Activated CD4-positive, CD25-positive, alpha-beta regulatory T cell (primary cell): ENCODE results near the gene CHRNA1.

Experiments
- DNase-seq, 4 experiments: peaks; one replicate each; lab custom pipeline; 2025; lab: John Stamatoyannopoulos, UW

CHRNA1 gene

GRCh38 chr2:174781996-174782395 lies 17.7 kb upstream of the CHRNA1 start:
- no peak for DNase-seq

- no peak for DNase-seq
Observed at GRCh38 chr2:174781298-174781697, 17.0 kb upstream of the CHRNA1 start.

DNA sequence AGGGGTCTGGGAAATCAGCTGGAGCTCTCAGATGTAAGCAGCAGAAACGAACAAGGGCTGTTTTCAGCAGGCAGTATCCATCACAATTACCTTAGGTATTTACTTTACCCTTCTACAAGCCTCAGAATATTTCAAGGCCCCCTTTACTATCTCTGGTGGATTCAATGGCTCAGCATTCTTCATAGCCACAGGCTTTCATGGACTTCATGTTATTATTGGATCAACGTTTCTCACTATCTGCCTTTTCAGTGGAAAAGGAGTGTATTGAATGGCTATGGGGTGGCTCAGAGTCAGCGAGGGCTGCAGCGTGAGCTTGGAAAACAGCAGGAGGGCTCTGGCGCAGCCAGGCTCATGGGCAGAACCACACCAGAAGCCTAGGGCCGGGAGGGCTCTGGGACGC lies 16.6 kb upstream of the CHRNA1 start:
- DNase-seq: no peak

- DNase-seq: no peak
Observed at GRCh38 chr2:174780191-174780840, 16.0 kb upstream of the CHRNA1 start.

GRCh38 chr2:174779361-174779928 lies 15.2 kb upstream of the CHRNA1 start:
- DNase-seq: no peak

DNA sequence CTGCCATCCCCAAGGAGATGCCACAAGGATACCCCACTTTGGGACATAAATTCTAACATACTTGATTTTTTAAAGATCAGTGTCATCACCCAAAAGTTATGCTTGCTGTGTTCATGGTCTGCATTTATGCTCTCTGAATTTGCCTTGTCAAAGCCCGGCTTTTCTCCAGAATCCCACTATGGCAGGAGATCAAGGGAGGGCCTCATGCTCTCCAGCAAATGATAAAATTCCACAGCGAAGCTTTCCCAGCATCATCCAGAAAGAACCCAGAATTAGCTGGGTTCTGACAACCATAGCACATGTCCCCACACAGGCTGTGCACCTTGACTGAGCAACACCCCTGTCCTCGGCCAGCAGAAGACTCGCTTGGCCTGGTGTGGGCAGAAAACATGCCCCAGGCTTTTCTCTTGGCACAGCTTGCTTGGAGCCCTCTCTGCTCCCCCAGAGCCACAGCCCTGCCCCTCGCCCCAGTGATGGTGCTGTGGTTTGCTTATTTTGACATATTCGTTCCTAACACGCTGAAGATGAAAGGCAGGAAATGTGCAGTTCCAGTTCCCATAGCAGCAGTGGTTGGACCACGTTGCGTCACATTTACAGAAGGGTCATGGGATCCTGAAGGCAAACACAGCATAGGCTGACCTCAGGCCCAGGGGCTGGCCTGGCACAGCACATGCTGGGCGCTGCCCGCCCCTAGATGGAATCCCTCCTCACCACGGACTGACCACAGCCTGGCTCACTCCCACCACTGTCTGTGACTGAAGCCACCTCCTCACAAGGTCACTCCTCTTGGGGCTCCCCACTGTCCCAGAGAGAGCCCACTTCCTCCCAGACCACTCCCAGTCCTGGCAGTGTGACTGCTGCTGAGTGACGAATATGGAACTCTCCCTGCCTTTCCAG lies 14.1 kb upstream of the CHRNA1 start:
- DNase-seq: peak in 3 of 4 experiments; percentile 5 to 25 (median 22)

DNA sequence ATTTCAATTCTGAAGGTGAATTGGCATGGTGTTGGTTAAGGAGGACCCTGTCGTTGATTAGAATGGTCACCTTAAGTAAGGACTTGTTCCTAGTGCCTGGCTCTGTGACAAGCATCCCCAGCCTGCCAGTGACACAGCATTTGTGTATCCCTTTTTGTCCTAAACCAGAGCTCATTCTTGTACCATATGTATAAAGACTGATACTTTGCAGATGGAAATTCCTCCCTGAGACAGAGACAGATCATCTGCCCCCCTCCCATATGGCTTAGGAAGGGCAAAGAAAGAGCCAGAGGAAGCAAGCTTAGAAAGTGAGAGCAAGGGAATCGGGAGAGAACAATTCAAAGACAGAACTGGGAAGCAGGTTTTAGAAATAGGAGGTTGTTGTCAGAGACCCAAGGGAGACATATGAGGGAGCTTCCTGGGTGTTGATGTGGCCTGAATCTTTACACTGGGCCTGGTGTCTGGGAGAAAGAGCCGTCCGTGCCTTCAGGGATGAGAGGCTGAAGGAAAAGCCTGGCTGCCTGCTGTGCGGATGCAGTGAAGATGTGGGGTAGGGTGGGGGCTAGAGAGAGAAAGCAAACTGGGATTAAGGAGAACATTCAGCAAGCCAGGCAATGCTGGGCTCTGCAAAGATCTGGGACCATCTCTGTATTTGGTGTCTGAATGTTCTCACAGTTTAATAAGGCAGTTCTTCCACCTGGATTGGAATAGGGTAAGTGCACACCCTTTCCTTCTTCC lies 13.2 kb upstream of the CHRNA1 start:
- no peak for DNase-seq

GRCh38 chr2:174776675-174777074 lies 12.4 kb upstream of the CHRNA1 start:
- DNase-seq: no peak

DNA sequence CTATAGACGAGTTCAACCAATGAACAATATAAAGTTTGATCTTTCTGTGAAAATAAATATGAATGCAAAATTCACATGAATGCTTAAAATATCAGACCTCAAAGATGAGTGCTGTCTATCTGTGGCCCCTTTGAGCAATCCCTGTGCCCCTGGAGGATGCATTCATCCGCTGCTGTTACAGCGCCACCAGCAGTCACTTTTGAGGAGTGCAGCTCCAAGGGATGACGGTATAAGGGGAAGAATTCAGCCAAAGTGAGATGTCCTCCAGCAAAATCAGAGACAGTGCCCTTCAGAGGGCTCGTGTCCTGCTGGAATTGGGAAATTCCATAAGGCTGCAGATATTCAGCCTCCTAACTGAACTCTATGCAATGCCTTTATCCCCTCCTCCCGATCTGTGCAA lies 12.0 kb upstream of the CHRNA1 start:
- DNase-seq: no peak

GRCh38 chr2:174775571-174775980 lies 11.3 kb upstream of the CHRNA1 start:
- DNase-seq: no peak

- no peak for DNase-seq
Observed at GRCh38 chr2:174774886-174775285, 10.6 kb upstream of the CHRNA1 start.

- no peak for DNase-seq
Observed at GRCh38 chr2:174773215-174773614, 8.9 kb upstream of the CHRNA1 start.

DNA sequence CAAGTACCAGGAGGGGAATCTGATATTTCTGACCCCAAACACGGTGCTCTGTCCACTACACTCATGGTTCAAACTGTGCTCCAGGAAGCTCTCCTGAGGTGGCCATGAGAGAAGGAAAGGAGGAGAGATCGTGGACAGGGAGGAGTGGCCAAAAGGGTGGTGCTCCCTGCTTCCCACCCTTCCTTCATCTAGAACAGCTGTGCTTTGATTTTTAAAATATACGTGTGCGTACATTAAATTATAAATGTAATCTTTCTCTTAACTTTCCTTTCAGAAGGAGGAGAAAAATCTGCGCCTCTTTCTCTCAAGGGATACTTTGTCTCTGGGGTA lies 8.2 kb upstream of the CHRNA1 start:
- DNase-seq: no peak

- DNase-seq: no peak
Observed at GRCh38 chr2:174771631-174772471, 7.6 kb upstream of the CHRNA1 start.

DNA sequence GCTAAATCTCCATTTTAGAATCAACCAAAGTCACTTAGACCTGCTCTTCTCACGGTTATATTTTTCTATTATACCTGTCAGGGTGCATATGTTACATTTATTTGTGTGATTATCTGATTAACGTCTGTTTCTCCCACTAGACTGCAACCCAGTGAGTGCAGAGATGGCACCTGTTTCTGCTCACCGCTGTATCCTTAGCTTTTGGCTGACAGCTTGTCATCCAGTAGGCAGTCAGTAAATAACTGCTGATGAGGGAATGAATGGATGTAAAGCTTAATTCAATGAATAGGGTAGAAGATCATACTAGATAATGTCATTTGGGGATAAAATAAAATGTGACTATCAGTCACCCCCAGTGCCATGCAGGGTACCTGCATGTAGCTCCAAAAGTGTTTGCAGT lies 6.9 kb upstream of the CHRNA1 start:
- no peak for DNase-seq

- no peak for DNase-seq
Observed at GRCh38 chr2:174768557-174768956, 4.3 kb upstream of the CHRNA1 start.

- DNase-seq: no peak
Observed at GRCh38 chr2:174766271-174766670, 2.0 kb upstream of the CHRNA1 start.

GRCh38 chr2:174765576-174765975 lies 1.3 kb upstream of the CHRNA1 start:
- DNase-seq: no peak

DNA sequence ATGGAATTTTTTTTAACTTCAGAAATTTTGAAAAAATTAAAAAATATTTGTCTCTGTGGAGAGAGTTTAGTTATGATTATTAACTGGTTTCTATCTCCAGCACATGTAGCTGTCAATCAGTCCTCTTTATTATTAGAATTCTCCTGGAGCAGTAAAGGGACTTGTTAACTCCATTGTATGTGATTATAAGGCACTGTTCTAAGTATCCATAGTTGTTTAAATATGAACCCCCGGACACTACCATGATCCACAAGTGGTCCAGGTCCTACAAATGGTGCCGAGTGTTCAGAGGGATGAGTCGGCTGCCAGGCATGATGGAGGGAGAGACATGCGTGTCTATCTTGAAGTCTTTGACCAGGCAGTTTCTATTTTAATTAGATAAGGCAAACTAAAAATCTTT lies 492 bp downstream of the CHRNA1 start:
- no peak for DNase-seq

GRCh38 chr2:174762464-174762863 lies 1.8 kb downstream of the CHRNA1 start:
- no peak for DNase-seq

DNA sequence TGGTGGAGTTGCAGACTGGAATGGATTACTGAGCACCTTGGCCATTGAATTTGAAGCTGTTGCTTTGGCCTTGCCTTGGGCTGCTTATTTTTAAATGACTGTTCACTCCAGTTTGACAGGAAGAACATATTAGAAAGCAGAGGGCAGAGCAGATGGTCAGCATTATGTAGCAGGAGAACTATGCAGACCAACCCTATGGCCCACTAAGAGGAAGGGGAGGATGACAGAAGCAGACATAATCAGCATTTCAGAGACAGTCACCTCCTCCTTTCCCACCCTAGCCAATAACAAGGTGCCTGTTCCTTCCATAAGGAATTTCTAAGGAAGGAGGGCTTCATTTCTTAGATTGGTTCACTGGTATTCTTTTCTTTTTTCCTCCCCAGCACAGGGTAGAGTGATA lies 2.4 kb downstream of the CHRNA1 start:
- DNase-seq: no peak
